GM21447 (cell line): ENCODE data around the gene POLE2.
"Not testable (repeated sequence)": the region's sequence is repeated elsewhere in the genome, so short reads cannot be mapped to it uniquely, and the experiment has no call there.

Experiments used
- ATAC-seq: cut with Tn5 transposase; IDR thresholded peaks from one replicate; pipeline ENCODE4 v1.9.1; 2021; ENCODE audit not compliant: unreplicated experiment

Gene POLE2

DNA sequence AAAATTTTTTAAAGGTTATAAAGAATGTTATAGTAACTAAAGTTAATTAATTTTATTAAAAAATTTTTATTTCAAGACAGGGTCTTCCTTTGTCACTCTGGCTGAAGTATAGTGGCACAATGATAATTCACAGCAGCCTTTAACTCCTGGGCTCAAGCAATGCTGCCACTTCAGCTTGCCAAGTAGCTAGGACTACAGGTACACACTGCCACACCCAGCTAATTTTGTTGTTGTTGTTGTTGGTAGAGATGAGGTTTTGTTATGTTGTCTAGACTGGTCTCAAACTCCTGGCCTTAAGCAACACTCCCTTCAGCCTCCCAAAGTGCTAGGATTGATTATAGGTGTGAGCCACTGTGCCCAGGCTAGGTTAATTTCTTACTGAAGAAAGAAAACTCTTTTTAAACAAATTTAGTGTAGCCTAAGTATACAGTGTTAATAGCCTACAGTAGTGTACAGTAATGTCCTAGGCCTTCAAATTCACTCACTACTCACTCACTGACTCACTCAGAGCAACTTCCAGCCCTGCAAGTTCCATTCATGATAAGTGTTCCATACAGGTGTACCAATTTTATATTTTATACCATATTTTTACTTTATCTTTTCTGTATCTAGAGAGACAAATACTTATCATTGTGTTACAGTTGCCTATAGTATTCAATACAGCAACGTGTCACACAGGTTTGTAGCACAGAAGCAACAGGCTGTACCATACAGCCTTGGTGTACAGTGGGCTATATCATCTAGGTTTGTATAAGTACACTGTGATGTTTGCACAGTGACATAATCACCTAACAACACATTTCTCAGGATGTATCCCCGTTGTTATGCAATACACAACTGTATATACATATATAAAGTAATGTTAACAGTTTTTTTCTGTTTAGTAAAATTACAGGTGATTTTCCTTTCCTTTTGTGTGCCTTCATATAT is 28.2 kb downstream of the POLE2 start:
- ATAC-seq: no peak

DNA sequence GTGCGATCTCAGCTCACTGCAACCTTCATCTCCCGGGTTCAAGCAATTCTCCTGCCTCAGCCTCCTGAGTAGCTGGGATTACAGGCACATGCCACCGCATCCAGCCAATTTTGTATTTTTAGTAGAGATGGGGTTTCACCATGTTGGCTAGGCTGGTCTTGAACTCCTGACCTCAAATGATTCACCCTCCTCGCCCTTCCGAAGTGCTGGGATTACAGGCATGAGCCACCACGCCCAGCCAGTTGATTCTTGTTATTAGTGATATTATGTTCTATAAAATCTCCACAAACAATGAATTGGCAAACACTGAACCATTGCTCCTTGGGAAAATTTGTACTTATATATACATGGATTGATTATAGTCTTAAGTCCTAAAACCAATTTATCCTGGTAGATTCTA is 30.5 kb downstream of the POLE2 start:
- ATAC-seq: not testable (repeated sequence)

DNA sequence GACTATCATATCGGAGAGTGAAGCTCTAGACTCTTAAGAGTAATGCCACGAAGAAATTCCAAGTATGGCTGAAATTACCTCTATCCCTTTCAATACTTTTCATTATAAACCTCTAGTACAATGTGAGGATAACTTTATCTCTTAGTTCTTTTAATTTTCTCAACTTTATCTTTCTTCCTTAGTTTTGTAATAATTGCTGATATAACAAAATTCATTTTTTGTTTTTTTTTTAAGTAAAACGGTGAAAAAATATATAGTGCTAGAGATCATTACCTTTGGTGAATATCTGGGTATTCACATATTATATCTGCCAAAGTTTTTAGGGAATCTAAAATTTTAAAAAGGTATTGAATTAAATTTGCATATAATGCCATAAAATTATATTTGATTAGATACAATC is 33.5 kb downstream of the POLE2 start:
- ATAC-seq: no peak

DNA sequence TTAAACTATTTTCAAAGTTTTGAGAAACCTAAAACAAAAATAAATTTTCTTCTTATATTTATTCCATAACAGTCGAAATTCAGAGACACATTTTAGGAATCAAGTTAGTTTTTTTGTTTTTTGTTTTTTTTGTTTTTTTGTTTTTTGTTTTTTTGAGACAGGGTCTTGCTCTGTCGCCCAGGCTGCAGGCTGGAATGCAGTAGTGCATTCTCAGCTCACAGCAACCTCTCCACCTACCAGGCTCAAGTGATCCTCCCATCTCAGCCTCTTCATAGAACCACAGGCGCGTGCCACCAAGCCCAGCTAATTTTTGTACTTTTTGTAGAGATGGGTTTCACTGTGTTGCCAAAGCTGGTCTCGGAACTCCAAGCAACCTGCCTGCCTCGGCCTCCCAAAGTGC is 34.5 kb downstream of the POLE2 start:
- ATAC-seq: no peak

DNA sequence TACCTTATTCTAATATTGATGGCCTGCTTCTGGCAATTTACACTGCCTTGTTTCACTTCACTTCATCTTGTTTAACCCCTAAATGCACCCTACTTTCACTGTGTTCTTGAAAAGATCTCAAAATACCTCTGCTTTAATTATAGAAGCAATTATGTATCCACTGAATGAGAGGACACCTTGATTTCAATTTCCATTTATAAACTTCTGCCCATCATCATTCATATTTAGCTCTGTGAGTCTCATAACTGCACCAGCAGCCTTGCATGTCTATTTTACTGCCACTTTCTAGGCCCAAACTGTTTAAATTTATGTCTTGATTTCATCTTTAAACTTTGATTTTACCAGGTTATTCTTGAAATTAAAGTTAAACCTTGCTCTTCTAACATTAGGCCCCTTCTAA is 45.9 kb downstream of the POLE2 start:
- ATAC-seq: no peak

DNA sequence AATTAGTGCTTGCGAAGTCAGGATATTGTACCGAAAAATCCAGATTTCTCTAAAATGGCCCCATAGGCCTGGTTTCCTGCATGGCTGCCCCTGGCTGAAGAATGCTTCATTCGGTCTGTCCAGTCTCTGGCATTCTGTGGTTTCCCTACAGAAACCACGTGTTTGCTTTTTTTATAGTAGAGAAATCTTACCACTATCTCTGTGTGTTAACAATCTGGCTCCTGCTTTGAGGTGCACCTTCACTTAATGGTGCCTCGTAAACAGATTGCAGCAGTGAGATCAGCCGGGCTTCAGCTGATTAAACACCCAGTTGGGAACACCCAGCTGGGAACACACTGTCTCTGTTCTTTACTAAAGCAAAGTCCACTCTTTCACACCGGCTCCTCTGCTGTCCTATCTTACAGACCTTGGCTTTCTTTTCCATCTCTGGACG is 46.3 kb downstream of the POLE2 start:
- no peak for ATAC-seq

DNA sequence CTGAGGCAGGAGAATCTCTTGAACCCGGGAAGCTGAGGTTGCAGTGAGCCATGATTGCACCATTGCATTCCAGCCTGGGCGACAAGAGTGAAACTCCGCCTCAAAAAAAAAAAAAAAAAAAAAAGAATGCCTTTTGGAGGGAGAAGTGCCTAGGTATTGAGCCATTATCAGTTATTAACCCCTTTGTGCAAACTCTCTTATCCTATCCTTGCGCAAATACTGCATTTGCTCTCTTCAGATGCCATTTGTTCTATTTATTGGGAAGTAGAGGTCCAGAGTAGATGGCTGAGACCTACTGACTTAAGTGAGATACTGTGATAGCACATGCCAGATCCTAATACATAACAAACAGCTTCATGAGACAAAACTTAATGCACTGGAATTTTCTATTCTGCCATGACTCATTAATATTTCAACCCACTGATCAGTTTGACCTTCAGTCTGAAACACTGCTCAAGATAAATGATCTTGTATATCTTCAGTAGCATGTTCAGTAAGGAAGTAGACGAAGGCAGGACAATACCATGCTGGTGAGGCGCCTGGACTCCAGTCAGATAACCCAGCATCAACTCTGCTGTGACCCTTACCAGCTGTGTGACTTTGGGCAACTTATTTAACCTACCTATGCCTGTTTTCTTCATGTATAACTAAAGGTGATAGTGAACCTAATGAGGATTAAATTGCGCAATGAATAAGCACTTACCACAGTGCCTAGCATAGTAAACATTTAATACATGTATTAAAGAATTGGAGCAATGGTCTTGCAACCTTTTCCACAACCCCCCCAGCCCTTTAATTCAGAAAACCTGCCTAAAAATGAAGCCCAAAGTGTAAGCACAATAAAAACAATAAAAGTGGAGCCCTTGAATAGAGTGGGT is 47.2 kb downstream of the POLE2 start:
- no peak for ATAC-seq

DNA sequence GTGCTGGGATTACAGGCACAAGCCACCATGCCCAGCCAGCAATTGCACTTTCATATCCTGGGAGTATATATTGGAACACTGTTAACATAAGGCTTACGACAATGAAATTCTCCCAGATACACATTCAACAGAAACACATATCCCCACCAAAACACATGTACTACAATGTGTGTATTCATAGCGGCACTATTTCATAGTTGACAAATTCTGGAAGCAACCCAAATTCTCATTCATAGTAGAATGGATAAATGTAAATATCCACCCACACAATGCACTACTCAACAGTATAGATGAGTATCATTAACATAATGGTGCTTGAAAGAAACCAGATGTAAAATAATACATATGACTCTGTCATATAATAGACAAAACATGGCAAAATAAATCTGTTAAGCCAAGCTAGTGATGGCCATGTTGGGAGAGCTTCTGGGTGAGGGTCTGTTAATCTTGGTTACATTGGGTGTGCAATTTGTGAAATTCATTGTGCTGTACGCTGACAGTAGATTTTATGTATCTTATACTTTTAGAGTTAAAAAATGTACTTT is 50.4 kb downstream of the POLE2 start:
- ATAC-seq: no peak

DNA sequence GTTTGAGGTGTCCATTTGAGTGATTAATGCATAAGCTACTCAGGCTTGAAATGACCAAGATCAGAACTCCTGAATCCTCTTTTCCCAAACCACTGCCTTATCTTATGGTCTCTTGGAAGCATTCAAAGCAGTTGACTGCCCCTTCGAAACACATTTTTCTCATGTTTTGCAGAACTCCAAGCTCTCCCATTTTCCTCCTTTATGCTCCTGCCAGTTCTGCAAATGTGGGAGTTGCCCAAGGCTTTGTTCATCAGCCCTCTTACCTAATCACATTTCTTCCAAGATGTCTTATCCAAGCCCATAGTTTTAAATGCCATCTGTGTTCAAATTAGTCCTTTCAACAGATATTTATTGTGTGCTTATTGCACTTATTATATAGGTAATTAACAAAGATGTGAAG is 51.1 kb downstream of the POLE2 start:
- no peak for ATAC-seq

DNA sequence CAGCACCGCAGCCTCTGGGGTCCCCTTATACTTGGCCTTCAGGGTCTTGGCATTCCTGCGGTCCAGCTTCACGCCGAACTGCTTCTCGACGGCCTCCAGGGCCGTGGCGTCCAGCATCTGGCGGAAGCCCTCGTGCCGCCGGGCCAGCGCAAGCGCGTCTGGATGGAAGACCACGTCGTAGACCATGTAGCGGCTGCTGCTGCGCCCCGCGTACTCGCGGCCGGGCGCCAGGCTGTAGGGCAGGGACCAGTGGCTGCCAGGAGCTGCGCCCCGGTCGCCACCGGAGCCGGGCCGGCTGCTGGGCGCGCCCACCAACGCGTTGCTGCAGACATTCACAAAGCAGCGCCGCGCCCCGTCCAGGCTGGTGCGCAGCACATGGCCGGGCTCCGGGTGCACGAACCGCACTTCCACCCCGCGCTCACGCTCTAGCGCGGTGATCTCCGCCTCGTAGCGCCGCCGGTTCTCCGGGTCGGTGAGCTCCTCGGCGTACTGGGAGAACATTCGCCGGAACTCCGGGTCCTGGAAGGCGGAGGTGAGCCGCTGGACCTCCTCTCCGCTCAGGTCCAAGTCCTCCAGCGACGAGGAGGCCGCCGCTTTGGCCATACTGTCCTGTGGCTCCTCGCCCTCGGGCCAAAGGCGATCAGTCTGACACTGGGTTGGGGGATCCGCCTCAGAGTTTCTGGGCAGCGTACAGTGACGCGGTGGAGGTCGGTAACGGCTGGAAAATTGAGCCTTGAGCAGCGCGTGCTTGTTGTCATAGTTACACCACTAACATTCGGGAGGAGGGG is 53.3 kb downstream of the POLE2 start, which contains the start of gene DNAAF2:
Gene DNAAF2, minus strand, starts transcription at position 698 of the 788 bp plus-strand sequence. Its CDS starts 95 bp downstream, at position 603.
- peak; percentile 31 for ATAC-seq

DNA sequence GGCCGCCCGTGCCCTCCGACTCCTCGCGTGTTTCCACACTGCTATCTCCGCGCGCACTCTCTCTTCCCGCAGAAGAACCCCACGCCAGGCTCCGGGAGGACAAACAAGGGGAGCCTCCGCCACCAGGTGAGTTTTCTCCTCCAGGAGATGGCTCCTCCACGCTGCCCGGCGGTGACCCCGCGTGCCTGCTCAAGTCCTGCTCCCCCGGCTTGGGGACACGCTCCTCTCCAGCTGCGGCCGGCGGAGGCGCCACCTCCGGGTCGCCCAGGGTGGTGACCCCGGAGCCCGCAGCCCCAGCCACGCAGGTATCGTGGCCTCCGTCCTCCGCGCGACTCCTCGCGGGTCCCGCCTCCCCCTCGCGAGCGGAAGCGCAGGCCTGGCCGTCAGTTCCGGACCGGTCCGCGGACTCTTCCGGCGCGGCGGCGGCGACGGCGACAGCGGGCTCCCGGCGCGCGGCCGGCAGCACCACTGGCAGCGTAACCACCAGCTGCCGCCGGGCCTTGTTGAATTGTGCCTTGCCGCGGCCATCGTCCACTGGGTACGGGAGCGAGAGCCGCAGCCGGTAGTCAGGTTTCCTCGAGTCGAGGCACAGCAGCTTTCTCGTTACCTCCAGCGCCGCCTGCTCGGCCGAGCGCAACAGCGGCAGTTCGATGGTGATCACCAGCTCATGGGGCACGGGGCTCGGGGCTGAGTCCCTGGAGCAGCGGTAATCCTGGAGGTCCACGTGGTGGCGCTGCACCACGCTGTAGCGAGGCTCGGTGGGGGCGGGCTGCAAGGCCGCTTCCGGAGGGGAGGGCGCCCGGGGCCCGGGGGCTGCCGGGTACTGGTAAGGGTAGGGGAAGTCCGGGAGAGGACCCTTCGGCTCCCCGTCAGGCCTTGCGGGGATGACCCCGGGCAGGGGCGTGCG is 54.1 kb downstream of the POLE2 start:
- peak; percentile 74 for ATAC-seq

DNA sequence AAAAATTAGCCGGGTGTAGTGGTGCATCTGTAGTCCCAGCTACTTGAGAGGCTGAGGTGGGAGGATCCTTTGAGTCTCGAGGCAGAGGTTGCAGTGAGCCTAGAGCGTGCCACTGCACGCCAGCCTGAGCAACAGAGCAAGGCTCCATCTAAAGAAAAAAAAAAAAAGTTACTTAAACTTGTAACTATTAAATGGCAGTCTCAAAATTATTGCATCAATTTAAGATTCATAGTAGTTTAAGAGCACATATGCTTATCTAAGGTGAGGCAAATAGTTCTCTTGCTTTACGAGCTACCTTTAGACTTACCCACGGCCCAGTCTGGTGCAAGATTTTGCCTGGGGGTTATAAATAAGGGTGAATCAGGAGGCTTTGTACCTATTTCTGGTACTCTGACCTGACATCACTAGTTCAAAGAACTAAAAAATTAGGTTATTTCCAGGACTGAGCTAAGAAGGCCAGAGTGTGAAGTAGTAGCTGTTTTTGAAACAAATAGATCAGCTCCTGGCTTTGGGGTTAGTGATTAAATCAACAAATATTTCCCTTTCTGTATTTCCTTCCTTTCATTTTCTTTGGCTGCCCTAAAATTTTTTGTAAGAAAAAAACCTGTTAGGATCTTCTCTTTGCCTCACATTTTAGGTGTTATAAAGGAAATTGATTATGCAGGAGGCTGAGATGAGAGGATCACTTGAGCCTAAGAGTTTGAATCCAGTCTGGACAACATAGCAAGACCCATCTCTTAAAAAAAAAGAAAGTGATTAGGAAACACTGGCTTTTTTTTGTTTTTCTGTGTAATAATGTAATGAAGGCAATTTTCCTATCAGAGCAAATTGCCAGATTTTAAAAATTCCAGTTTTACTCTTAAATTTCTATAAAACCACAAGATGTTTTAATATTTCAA is 63.8 kb downstream of the POLE2 start:
- no peak for ATAC-seq

DNA sequence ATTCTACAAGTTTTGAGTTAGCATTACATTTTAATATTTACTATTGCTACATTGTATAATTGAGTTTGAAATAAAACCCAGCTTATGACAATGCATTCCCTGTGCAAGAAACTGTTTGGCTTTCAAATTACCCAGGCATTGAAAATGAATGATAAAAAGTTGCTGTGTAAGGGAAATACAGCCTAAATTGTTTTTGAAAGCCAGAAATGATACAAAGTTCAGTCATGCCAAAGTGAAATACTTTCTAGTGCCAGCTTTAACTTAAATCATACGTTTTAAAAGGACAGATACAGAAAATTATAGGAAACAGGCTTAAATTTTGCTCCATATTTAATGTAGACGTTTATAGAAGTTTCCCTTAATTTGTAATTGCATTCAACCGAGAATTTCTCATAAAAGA is 64.6 kb downstream of the POLE2 start:
- no peak for ATAC-seq

DNA sequence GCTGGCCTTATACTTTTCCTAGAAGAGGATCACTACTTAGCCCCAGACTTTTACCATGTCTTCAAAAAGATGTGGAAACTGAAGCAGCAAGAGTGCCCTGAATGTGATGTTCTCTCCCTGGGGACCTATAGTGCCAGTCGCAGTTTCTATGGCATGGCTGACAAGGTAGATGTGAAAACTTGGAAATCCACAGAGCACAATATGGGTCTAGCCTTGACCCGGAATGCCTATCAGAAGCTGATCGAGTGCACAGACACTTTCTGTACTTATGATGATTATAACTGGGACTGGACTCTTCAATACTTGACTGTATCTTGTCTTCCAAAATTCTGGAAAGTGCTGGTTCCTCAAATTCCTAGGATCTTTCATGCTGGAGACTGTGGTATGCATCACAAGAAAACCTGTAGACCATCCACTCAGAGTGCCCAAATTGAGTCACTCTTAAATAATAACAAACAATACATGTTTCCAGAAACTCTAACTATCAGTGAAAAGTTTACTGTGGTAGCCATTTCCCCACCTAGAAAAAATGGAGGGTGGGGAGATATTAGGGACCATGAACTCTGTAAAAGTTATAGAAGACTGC is 65.9 kb downstream of the POLE2 start:
- ATAC-seq: no peak

DNA sequence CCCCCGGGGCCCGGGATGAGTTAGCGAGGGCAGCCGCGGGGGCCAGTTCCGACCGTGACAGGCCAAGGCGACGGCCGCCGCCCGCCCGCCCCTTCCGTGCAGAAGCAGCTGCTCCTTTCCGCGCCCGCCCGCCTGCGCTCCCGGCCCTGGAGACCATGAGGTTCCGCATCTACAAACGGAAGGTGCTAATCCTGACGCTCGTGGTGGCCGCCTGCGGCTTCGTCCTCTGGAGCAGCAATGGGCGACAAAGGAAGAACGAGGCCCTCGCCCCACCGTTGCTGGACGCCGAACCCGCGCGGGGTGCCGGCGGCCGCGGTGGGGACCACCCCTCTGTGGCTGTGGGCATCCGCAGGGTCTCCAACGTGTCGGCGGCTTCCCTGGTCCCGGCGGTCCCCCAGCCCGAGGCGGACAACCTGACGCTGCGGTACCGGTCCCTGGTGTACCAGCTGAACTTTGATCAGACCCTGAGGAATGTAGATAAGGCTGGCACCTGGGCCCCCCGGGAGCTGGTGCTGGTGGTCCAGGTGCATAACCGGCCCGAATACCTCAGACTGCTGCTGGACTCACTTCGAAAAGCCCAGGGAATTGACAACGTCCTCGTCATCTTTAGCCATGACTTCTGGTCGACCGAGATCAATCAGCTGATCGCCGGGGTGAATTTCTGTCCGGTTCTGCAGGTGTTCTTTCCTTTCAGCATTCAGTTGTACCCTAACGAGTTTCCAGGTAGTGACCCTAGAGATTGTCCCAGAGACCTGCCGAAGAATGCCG is 66.7 kb downstream of the POLE2 start:
- peak; percentile 18 for ATAC-seq

DNA sequence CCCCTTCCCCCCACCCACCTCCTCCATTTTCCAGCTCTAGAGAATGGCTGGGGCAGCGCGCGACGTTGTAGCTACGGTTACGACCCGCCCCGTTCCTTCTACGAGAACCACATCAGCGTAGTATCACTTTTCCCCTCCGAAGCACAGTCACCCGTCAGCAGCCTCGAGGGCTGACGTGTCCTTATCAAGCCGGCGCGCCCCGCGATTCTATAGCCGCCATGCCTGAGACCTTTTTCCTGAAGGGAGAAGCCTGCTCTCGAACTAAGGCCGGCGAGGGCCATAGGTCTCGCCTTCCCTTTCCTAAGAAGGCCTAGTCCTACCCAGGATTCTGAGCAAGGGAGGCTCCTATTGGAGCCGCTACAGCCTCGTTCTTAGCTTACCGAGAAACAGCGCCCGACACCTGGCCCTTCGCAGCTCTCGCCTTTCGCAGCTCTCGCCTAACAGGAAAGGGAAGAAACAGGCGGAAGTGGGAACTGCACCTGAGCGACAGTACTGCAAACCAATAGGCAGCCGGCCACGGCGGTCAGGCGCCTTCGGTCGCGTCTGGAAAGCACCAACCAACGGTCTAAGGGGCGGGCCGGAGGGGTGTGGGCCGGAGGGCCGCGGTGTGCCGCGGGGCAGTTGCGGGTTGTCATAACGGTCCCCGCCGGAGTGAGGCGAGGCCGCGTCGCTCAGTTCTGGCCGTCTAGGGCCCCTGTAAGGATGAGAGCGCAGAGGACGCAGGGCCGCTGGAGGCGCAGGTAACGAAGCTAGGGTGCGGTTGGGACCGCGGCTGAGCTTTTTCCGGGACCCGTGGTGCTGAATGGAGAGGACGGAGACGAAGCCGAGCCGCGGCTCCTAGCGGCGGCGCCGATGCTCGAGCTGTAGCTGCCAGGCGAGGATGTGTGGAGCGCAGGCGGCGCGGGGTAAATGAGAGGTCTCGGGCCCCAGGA is 67.6 kb downstream of the POLE2 start, which contains the start of the genes MGAT2 and RPL36AL:
Gene MGAT2, plus strand, starts transcription at position 618 of the 932 bp plus-strand sequence. CDS start 470 bp downstream, outside the sequence.
Gene RPL36AL, minus strand, starts transcription at position 445 of the 932 bp plus-strand sequence. CDS start 1,522 bp downstream, outside the sequence.
- ATAC-seq: peak; percentile 92
